KOPT-K1 (cell line): Measurements from ENCODE around the gene KLK10.

Experiments
- H3K27ac ChIP-seq: fragments of 200-600 bp; sonication (generic); 2 replicates; pipeline ENCODE4 v1.5.1; 2016; ENCODE audit warnings: antibody characterized with exemption, mild to moderate bottlenecking, low read depth, low read length; ENCODE audit not compliant: poor library complexity, severe bottlenecking
- H3K36me3 ChIP-seq: fragments of 200-600 bp; sonication (generic); 2 replicates; pipeline ENCODE4 v1.5.1; 2017; ENCODE audit warnings: antibody characterized with exemption, mild to moderate bottlenecking, low read length, moderate library complexity; ENCODE audit not compliant: insufficient read depth
- H3K9me3 ChIP-seq: fragments of 200-600 bp; sonication (generic); 2 replicates; pipeline ENCODE4 v1.5.1; 2017; ENCODE audit warnings: antibody characterized with exemption, low read length, mild to moderate bottlenecking; ENCODE audit not compliant: insufficient read depth, poor library complexity, severe bottlenecking

Gene KLK10, protein sequence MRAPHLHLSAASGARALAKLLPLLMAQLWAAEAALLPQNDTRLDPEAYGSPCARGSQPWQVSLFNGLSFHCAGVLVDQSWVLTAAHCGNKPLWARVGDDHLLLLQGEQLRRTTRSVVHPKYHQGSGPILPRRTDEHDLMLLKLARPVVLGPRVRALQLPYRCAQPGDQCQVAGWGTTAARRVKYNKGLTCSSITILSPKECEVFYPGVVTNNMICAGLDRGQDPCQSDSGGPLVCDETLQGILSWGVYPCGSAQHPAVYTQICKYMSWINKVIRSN

GRCh38 chr19:51019544-51019925 lies at the start of gene KLK10:
Gene KLK10, minus strand, starts transcription at chr19:51019709. Its CDS starts 579 bp downstream, at chr19:51019130.
- Histone ChIP-seq H3K9me3 (no peaks in the 10 kb centered on the region), H3K36me3 (no peaks in the 10 kb centered on the region), H3K27ac (no peak within 1 kb of the TSS)

- H3K9me3 ChIP-seq: no peaks in the 10 kb centered on the region
- H3K36me3 ChIP-seq: no peaks in the 10 kb centered on the region
- no peak overlapping the region for H3K27ac ChIP-seq
These were observed 47.1 kb upstream of the KLK10 start for GRCh38 chr19:51066393-51067186.

GRCh38 chr19:51065221-51065960 lies 45.9 kb upstream of the KLK10 start:
- H3K36me3 ChIP-seq: no peaks in the 10 kb centered on the region
- H3K9me3 ChIP-seq: no peaks in the 10 kb centered on the region
- no peak overlapping the region for H3K27ac ChIP-seq

GRCh38 chr19:51064534-51065220 lies 45.2 kb upstream of the KLK10 start, which contains the start of gene KLK13:
Gene KLK13, minus strand, starts transcription at chr19:51065092. Its CDS starts 25 bp downstream, at chr19:51065067.
- H3K27ac ChIP-seq: no peak within 1 kb of the TSS

DNA sequence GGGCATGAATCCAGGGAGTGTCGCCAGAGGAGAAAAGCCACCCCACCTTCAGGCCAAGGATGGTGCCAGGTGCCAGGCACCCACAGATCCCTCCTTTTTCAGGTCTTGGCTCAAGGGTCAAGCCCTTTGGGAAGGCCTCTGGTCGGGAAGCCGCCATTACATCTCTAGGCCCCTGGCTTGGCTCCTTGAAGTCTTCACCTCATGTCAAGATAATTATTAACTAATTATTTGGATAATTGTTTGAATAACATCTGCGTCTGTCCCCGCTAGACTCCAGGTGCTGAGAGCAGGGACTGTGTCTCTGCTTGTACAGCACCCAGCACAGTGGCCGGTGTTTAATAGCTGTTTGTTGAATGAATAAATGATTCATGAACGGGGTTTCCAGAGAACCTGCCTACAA lies 44.2 kb upstream of the KLK10 start:
- H3K36me3 ChIP-seq: no peaks in the 10 kb centered on the region
- no peaks in the 10 kb centered on the region for H3K9me3 ChIP-seq
- no peak overlapping the region for H3K27ac ChIP-seq

More at GRCh38 chr19:51064534-51065220, 45.2 kb upstream of the KLK10 start, which contains the start of gene KLK13:
- Histone ChIP-seq H3K36me3 (no peaks in the 10 kb centered on the region), H3K9me3 (no peaks in the 10 kb centered on the region)

DNA sequence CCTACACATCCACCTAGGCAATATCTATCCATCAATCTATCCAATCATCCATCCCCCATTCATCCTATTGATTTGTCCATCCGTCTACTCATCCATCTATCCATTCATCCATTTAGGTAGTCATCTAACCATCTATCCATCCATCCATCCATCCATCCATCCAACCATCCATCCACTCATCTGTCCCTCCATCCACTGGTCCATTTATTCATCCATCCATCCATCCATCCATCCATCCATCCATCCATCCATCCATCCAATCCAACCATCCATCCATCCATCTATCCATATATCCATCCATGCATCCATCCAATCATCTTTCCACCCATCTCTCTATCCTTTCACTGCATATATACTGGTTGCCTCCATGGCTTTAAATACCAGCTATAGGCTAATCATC lies 41.5 kb upstream of the KLK10 start:
- Histone ChIP-seq H3K36me3 (no peaks in the 10 kb centered on the region), H3K9me3 (no peaks in the 10 kb centered on the region), H3K27ac (no peak overlapping the region)

- Histone ChIP-seq H3K27ac (no peak overlapping the region), H3K9me3 (no peaks in the 10 kb centered on the region), H3K36me3 (no peaks in the 10 kb centered on the region)
These were observed 40.8 kb upstream of the KLK10 start for GRCh38 chr19:51060336-51060735.

GRCh38 chr19:51059715-51060114 lies 40.2 kb upstream of the KLK10 start:
- Histone ChIP-seq H3K27ac (no peak overlapping the region), H3K9me3 (no peaks in the 10 kb centered on the region)

GRCh38 chr19:51055866-51056265 lies 36.4 kb upstream of the KLK10 start:
- Histone ChIP-seq H3K36me3 (no peaks in the 10 kb centered on the region), H3K27ac (no peak overlapping the region), H3K9me3 (no peaks in the 10 kb centered on the region)

More at GRCh38 chr19:51059715-51060114, 40.2 kb upstream of the KLK10 start:
- H3K36me3 ChIP-seq: no peaks in the 10 kb centered on the region

GRCh38 chr19:51047031-51047335 lies 27.5 kb upstream of the KLK10 start:
- H3K27ac ChIP-seq: no peak overlapping the region
- H3K9me3 ChIP-seq: peaks cover 7% of the 10 kb centered on the region
- H3K36me3 ChIP-seq: no peaks in the 10 kb centered on the region

GRCh38 chr19:51044327-51044726 lies 24.8 kb upstream of the KLK10 start:
- Histone ChIP-seq H3K9me3 (no peaks in the 10 kb centered on the region), H3K36me3 (no peaks in the 10 kb centered on the region), H3K27ac (no peak overlapping the region)

DNA sequence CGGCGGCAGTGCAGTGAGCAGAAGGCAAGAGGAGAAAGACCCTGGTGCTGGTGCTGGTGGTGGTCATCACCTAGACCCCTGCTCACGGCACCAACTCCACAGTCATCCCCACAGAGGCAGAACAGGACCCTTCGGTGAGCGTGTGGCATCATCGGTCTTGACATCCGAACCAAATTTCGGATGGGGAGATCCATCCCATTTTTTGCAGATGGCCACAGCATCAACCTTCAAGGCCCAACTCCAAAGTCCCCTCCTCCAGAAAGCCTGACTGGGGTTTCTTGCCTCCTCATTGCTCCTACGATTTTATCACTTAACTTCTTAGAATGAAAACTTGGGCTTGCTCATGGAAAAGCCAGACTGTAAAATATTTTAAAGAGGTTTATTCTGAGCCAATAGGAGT lies 24.0 kb upstream of the KLK10 start:
- H3K36me3 ChIP-seq: no peaks in the 10 kb centered on the region
- H3K9me3 ChIP-seq: no peaks in the 10 kb centered on the region
- no peak overlapping the region for H3K27ac ChIP-seq

- Histone ChIP-seq H3K9me3 (no peaks in the 10 kb centered on the region), H3K36me3 (no peaks in the 10 kb centered on the region), H3K27ac (no peak overlapping the region)
These were observed 20.6 kb upstream of the KLK10 start for GRCh38 chr19:51040151-51040550.

DNA sequence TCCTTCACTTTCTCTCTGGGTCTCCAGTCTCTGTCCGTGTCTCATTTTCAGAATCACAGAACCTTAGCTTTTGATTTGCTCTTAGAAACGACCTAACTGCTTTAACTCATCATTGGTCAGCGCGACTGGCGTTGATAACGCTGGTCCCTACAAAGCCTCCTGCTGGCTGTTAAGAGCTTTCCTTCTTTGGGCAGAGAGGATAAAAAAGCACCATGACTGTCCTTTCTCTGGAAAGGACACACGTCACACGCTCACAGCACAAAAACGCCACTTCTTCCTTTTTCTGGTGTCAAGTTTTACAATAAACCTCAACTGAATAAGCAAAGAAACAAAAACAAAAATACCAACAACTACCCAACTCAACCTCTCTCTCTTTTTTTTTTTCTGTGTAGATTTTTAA lies 17.0 kb upstream of the KLK10 start:
- no peak overlapping the region for H3K27ac ChIP-seq
- no peaks in the 10 kb centered on the region for H3K36me3 ChIP-seq
- H3K9me3 ChIP-seq: no peaks in the 10 kb centered on the region

GRCh38 chr19:51034704-51035103 lies 15.2 kb upstream of the KLK10 start, which contains the start of gene KLK12:
Gene KLK12, minus strand, starts transcription at chr19:51035002. Its CDS starts 381 bp downstream, at chr19:51034621.
- no peaks in the 10 kb centered on the region for H3K9me3 ChIP-seq
- no peak within 1 kb of the TSS for H3K27ac ChIP-seq
- no peaks in the 10 kb centered on the region for H3K36me3 ChIP-seq
